ENCODE measurements around the gene APBB2. TPM values are rescaled to one million over a fixed set of nuclear protein-coding genes. Genes with fewer than 3 reads are reported as not detected.

APBB2 gene
- total RNA-seq, 4 donors from 2014 or later = 51.7 to 75.9 (median 71.1) TPM

DNA sequence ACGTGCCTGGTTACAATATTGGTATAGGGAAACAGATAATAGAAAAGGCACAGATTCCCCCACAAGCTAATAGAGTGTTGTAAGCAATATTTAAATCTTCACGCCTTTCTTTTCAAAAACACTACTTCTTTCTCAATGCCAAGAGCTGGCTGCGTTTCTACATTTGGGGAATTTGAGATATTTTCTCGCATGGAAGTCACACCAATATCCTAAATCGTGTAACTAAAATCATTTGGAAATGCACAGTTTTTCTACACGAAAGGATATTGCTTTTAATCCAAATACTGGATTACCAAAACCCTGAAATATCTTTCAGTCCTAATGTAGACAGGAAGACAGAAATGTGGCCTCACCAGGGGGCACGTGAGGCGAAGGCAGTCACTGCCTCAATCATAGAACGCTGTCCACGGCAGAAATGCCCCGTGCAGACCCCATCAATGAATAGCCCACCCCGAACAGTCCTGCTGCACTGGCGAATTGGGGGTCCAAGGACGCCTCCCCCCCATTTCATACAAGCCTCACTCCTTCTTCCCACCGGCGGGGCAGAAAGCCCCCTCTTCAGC lies 358.0 kb downstream of the APBB2 start:
- H3K27me3 ChIP-seq = no peaks in the 10 kb centered on the region
- H3K36me3 ChIP-seq = peaks cover 0 to 8% (median 2%) of the 10 kb centered on the region in 4 donors
- no peak overlapping the region for H3K27ac ChIP-seq (replicated peaks in 1 of 4)
- H3K9me3 ChIP-seq = no peaks in the 10 kb centered on the region
- DNase-seq (ENCODE audit: extremely low spot score) = no peak
- no peak for TF ChIP-seq EP300 (IDR thresholded peaks at IDR 0.05)
- TF ChIP-seq POLR2A (IDR thresholded peaks at IDR 0.05; ENCODE audit: low read depth) = no peak
- TF ChIP-seq POLR2AphosphoS5 (IDR thresholded peaks at IDR 0.05) = no peak
- TF ChIP-seq CTCF (IDR thresholded peaks at IDR 0.05) = no peak
- H3K4me1 ChIP-seq = peaks cover 4 to 19% (median 13%) of the 10 kb centered on the region in 4 donors
- intact Hi-C loops (cut with DNase I) = no loop called here
- WGBS = 64% methylated on average over 12 of the region's 16 CpGs
- H3K4me3 ChIP-seq = peak overlapping the region; percentile 36 to 58 (median 44)

DNA sequence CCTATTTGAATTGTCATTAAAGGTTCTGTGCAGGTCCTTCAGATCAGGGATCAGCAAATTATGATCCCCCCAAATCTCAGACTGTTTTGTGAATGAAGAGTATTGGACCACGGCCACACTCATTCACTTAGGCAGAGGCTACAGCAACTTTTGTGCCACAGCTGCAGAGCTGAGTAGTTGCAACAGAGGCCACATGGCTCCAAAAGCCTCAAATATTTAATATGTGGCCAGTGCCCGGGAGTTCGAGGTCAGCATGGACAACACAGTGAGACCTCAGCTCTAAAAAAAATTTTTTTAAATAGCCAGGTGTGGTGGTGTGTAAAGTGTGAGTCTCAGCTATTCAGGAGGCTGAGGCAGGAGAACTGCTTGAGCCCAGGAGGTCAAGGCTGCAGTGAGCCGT lies 363.8 kb downstream of the APBB2 start:
- H3K4me3 ChIP-seq = no peak overlapping the region
- H3K9me3 ChIP-seq = no peaks in the 10 kb centered on the region
- peaks cover 0 to 5% (median 3%) of the 10 kb centered on the region in 4 donors for H3K4me1 ChIP-seq
- H3K27ac ChIP-seq (replicated peaks in 1 of 4) = no peak overlapping the region
- H3K36me3 ChIP-seq = peaks cover 0 to 3% (median 0%) of the 10 kb centered on the region in 4 donors
- no peak for DNase-seq (ENCODE audit: extremely low spot score)
- TF ChIP-seq EP300 (IDR thresholded peaks at IDR 0.05) (no peak), POLR2A (IDR thresholded peaks at IDR 0.05; ENCODE audit: low read depth) (no peak), CTCF (IDR thresholded peaks at IDR 0.05) (no peak), POLR2AphosphoS5 (IDR thresholded peaks at IDR 0.05) (no peak)
- intact Hi-C loops (cut with DNase I) = no loop called here
- WGBS = 93% methylated on average over 4 of the region's 4 CpGs
- H3K27me3 ChIP-seq = no peaks in the 10 kb centered on the region

DNA sequence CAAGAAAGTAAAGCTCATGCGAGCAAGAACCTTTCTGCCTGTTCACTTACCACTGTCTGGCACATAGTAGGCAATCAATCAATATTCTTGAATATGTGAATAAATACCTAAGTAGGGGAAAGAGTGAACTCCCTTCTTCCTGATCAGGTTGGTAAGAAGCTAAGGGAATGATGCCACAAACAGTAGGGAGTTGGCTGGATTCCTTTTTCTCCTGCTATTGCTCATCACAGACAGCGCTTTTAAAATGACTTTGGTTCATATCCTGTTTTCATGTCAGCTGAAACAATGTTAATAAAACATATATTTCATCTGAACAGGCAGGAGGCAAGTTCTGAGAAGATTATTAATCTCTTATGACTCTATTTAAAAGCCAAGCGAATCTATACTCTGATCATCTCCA lies 365.4 kb downstream of the APBB2 start:
- DNase-seq (ENCODE audit: extremely low spot score) = no peak
- intact Hi-C loops (cut with DNase I) = no loop called here
- no peak overlapping the region for H3K4me3 ChIP-seq
- H3K27ac ChIP-seq (replicated peaks in 1 of 4) = no peak overlapping the region
- TF ChIP-seq CTCF (IDR thresholded peaks at IDR 0.05) = no peak
- TF ChIP-seq EP300 (IDR thresholded peaks at IDR 0.05) = no peak
- TF ChIP-seq POLR2A (IDR thresholded peaks at IDR 0.05; ENCODE audit: low read depth) = no peak
- no peak for TF ChIP-seq POLR2AphosphoS5 (IDR thresholded peaks at IDR 0.05)
- no peaks in the 10 kb centered on the region for H3K9me3 ChIP-seq
- peaks cover 0 to 11% (median 10%) of the 10 kb centered on the region in 4 donors for H3K4me1 ChIP-seq
- 83% methylated on average over 3 of the region's 3 CpGs for WGBS
- peaks cover 0 to 3% (median 0%) of the 10 kb centered on the region in 4 donors for H3K36me3 ChIP-seq
- H3K27me3 ChIP-seq = no peaks in the 10 kb centered on the region

- H3K9me3 ChIP-seq = no peaks in the 10 kb centered on the region
- intact Hi-C loops (cut with DNase I) = no loop called here
- peaks cover 0 to 3% (median 0%) of the 10 kb centered on the region in 4 donors for H3K36me3 ChIP-seq
- H3K4me1 ChIP-seq = peaks cover 0 to 11% (median 10%) of the 10 kb centered on the region in 4 donors
- WGBS = 89% methylated on average over 5 of the region's 5 CpGs
- H3K27ac ChIP-seq (replicated peaks in 1 of 4) = no peak overlapping the region
- DNase-seq (ENCODE audit: extremely low spot score) = no peak
- H3K27me3 ChIP-seq = no peaks in the 10 kb centered on the region
- TF ChIP-seq CTCF (IDR thresholded peaks at IDR 0.05) (no peak), POLR2AphosphoS5 (IDR thresholded peaks at IDR 0.05) (no peak)
- H3K4me3 ChIP-seq = no peak overlapping the region
These were observed 366.1 kb downstream of the APBB2 start for GRCh38 chr4:40848251-40848650.

- no peak for DNase-seq (ENCODE audit: extremely low spot score)
- TF ChIP-seq POLR2AphosphoS5 (IDR thresholded peaks at IDR 0.05) (no peak), CTCF (IDR thresholded peaks at IDR 0.05) (no peak)
- Histone ChIP-seq H3K4me3 (no peak overlapping the region), H3K27me3 (no peaks in the 10 kb centered on the region), H3K27ac (replicated peaks in 1 of 4) (no peak overlapping the region), H3K4me1 (peaks cover 0 to 11% (median 10%) of the 10 kb centered on the region in 4 donors), H3K36me3 (peaks cover 0 to 4% (median 0%) of the 10 kb centered on the region in 4 donors), H3K9me3 (no peaks in the 10 kb centered on the region)
- intact Hi-C loops (cut with DNase I) = no loop called here
- WGBS = 91% methylated on average over 5 of the region's 5 CpGs
These were observed 367.8 kb downstream of the APBB2 start for GRCh38 chr4:40846532-40846931.

Measured in esophagus muscularis mucosa (tissue), 4 donors.